GM18870 (cell line): Measurements from ENCODE around the gene RPL13.

Experiments
- ATAC-seq: cut with Tn5 transposase; IDR thresholded peaks from one replicate; pipeline ENCODE4 v1.9.1; 2021; ENCODE audit warnings: moderate library complexity; ENCODE audit not compliant: unreplicated experiment

RPL13 gene

GRCh38 chr16:89560378-89561141 lies at the start of gene RPL13:
TSS of gene RPL13 (plus strand) at chr16:89560682. CDS start at chr16:89560960, 278 bp downstream.
- ATAC-seq = peak; percentile 57

DNA sequence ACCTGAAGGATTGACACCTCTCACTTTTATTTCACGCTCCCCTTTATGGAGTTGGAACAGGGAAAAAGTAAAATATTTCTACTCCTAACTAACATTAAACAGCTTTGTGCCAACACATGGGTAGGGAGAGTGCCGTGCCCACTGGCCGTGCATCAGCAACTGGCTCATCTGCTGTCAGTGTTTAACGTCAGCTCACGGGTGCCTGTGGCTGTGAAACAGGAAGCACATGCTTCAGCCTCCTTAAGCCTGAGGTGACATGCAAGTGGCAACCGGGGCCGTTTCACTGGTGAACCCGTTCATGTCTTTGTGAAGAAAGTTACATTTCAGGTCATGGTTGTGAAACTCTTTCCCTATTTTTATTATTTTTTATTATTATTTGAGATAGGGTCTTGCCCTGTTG lies 49.1 kb upstream of the RPL13 start:
- no peak for ATAC-seq

- no peak for ATAC-seq
These were observed 48.0 kb upstream of the RPL13 start for GRCh38 chr16:89512453-89512852.

DNA sequence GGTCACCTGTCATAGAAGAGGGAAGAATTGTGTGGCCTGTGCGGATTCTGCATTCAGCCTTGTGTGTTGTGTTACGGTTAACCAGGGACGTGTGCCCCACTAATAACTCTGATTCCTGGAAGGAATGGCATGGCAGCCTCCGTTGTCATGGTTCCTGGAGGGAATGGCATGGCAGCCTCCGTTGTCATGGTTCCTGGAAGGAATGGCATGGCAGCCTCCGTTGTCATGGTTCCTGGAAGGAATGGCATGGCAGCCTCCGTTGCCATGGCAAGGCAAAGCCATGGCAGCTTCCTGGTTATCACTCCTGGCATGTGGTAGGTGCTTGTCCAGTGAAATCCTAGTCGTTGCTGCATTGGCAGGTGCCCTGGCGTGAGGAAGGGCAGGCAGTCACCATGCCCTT lies 43.4 kb upstream of the RPL13 start:
- ATAC-seq = no peak

DNA sequence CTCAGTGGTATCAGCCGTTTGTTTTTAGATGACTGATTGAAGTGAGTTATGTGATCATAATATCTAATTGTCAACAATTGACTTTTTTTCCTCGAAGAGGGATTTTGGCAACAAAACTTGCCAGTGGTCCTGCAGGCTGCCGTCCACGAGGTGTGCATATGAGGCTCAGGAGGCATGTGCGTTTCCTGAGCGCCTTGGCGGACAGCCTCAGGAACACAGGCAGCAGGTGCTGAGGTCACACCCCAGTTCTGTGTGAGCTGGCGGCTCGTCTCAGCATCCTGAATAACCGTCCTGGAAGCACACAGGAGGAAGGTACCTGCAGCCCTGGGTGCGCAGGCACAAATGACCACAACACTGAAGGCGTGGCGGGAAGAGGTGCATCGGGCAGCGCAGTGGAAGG lies 40.6 kb upstream of the RPL13 start:
- no peak for ATAC-seq

- no peak for ATAC-seq
These were observed 38.2 kb upstream of the RPL13 start for GRCh38 chr16:89522287-89522686.

- no peak for ATAC-seq
These were observed 36.7 kb upstream of the RPL13 start for GRCh38 chr16:89523680-89524344.

DNA sequence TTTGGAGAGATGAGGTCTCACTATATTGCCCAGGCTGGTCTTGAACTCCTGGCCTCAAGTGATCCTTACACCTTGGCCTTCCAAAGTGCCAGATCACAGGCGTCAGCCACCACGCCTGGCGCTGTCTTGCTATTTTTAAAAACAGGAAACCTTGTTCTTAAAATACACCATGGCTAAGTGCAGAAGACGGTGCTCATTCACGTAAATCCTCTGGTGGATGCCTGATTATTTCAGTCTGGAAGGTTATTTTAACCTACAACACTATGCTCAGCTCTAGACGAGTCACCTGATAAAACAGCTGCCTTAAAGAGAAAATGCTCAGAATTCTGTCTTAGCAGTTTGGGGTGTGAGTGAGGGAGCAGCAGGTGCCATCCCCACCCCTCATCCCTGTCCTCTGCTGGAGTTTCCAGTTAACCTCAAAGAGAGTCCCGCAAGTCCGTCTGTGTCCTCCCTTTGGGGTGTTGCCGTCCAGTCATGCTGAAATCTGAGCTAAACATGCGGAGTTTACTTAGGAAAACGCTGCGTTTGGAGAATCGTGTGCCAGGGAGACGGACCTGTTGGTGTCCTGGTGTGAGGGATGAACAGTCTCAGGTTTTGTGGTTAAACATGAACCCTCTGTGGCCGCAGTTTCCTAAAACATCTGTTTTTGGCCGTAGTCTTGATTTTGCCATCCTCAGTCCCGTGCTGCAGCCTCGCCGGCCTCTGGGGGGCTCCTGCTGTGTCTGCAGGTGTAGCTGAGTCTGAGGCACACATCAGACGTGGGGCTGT lies 35.2 kb upstream of the RPL13 start:
- ATAC-seq = no peak

DNA sequence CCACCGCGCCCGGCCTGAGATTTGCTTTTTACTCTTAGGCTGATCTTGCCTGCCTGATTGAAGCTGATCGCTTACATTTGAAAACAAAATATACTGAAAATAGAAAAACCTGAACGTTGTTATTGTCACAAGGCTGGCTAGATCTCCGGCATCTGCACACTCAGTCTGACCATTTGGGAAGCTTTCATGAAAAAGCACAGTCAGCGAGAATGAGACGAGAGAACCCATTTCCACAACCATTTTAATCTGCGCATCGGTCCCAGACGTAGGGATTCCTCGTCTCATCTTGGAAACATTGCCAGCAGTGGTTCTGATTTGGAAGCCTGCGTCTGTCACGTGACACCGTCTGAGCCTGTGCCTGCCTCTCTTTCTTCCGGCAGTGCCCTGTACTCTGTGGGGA lies 31.4 kb upstream of the RPL13 start:
- no peak for ATAC-seq

GRCh38 chr16:89530401-89531381 lies 29.8 kb upstream of the RPL13 start:
- no peak for ATAC-seq

DNA sequence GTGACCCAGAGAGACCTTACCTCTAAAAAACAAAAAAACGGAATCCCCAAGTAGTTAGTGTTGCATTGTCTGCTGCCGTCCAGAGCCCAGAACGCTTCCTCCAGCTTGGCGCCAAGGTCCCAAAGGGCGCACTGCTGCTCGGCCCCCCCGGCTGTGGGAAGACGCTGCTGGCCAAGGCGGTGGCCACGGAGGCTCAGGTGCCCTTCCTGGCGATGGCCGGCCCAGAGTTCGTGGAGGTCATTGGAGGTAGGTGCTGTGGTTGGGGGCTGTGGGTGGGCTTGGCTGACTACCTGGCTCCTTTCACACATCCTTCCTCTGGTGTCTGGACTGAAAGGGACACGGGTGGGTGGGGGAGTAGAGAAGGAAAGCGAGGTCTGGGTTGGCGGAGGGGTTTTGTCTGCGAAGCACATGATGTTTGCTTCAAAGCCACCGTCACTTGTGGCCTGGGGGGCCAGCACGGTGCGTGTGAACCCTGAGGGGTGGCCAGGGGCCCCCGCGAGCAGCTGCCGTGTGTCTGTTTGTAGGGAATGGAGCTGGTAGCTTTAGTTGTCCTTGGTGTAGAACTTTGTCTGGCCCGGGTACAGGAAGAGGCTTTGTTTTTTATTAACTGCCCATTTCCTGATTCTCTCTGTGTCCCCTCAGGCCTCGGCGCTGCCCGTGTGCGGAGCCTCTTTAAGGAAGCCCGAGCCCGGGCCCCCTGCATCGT lies 28.5 kb upstream of the RPL13 start:
- no peak for ATAC-seq

- ATAC-seq = no peak
These were observed 26.2 kb upstream of the RPL13 start for GRCh38 chr16:89534252-89534756.

GRCh38 chr16:89536371-89536770 lies 24.1 kb upstream of the RPL13 start:
- no peak for ATAC-seq

DNA sequence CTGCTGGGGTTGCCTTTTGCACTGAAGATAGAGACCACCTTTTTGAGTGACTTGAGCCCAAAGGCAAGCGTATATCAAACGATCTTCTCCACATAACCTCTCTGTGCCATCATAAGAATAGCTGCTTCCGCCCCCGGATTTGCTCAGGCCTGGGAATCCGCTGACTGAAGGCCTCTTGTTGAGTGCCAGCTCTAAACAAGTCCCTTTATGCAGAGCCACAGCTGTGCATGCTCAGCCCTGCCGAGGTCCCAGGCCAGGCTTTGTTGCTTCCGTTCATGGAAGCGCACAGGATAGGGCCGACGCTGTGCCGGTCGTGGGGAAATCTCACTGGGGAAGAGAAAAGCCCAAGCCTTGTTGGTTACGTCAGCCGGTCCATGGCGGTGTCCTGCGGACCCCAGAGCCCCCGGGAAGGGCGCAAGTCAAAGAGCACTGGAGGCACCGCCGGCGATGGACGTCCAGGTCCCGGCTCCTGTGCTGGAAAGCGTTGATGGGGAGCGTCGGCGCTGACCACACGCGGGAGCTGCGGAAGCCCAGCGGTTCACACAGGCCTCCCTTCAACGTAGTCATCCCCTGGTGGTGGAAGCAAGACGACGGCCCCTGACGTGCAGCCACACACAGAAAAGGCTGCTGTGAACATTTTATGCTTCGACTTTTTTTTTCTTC lies 23.5 kb upstream of the RPL13 start:
- no peak for ATAC-seq

DNA sequence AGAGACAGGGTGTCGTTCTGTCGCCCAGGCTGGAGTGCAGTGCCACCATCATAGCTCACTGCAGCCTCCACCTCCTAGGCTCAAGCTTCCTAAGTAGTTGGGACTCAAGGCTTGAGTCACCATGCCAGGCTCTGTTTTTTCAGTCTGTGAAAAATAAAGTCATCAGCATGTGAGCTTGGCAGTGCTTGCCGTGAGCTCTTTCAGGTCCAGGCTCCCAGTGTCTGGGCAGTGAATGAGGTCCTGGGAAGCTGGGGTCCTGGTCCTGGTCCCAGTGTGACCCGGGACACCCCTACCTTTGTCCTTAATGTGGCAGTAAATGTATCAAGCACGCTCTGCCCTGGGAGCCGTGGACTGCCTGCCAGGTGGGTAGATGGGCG lies 22.9 kb upstream of the RPL13 start:
- ATAC-seq = no peak

GRCh38 chr16:89538286-89538685 lies 22.2 kb upstream of the RPL13 start:
- ATAC-seq = no peak

- no peak for ATAC-seq
These were observed 19.9 kb upstream of the RPL13 start for GRCh38 chr16:89540557-89540956.

GRCh38 chr16:89541792-89542191 lies 18.7 kb upstream of the RPL13 start:
- ATAC-seq = no peak

GRCh38 chr16:89544113-89544512 lies 16.4 kb upstream of the RPL13 start:
- no peak for ATAC-seq

DNA sequence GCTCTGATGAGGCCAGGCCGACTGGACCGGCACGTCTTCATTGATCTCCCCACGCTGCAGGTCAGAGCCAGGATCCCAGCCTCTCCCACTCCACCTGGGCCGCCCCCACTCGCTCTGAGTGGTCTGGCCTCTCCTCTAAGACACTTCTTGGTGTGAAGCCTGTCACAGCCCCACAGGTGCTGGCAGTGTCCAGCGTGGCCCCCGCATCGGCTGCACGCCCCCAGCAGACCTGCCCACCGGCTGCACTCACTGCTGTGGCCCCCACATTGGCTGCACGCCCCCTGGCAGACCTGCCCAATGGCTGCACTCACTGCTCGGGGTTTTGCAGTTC lies 15.8 kb upstream of the RPL13 start:
- no peak for ATAC-seq
